IPS DF 6.9 (cell line): ENCODE data around the gene PPP2R2B.

Source experiments
- DNase-seq: peaks from one replicate; pipeline ENCODE4 v3.0.0-alpha.2; 2013; ENCODE audit warnings: low read depth, low spot score
- H3K27ac ChIP-seq: one replicate; pipeline ENCODE4 v1.5.1; 2013; ENCODE audit warnings: low read length, control low read depth
- H3K27me3 ChIP-seq: 2 replicates; pipeline ENCODE4 v1.6.1; 2013; ENCODE audit warnings: mild to moderate bottlenecking, low read length; ENCODE audit not compliant: control insufficient read depth, insufficient read depth
- H3K36me3 ChIP-seq: 2 replicates; pipeline ENCODE4 v1.6.1; 2013; ENCODE audit warnings: low read length; ENCODE audit not compliant: control insufficient read depth, insufficient read depth
- H3K4me1 ChIP-seq: 2 replicates; pipeline ENCODE4 v1.6.1; 2013; ENCODE audit warnings: low read length; ENCODE audit not compliant: control insufficient read depth, insufficient read depth
- H3K4me3 ChIP-seq: 2 replicates; pipeline ENCODE4 v1.5.1; 2013; ENCODE audit warnings: mild to moderate bottlenecking, low read length
- H3K9me3 ChIP-seq: 2 replicates; pipeline ENCODE4 v1.6.1; 2013; ENCODE audit warnings: low read length, inconsistent platforms; ENCODE audit not compliant: control insufficient read depth, insufficient read depth
- WGBS: extraction: QIAGEN DNeasy Blood & Tissue Kit; methylation state at CpG from one replicate; pipeline ENCODE4 v1.1.7; 2013; ENCODE audit warnings: mixed read lengths, missing lambda C conversion rate; ENCODE audit not compliant: insufficient read length, insufficient coverage; 5-methylcytosine and 5-hydroxymethylcytosine counted together

PPP2R2B gene

GRCh38 chr5:146788898-146789297 lies 89.7 kb downstream of the PPP2R2B start:
- no peak overlapping the region for H3K4me3 ChIP-seq
- H3K36me3 ChIP-seq: no peaks in the 10 kb centered on the region
- no CpG with 5 or more reads among the region's 2 CpGs for WGBS
- DNase-seq: no peak
- H3K9me3 ChIP-seq: no peaks in the 10 kb centered on the region
- no peaks in the 10 kb centered on the region for H3K27me3 ChIP-seq
- no peak overlapping the region for H3K27ac ChIP-seq
- peaks cover 2% of the 10 kb centered on the region; the same call in 1 of the 2 replicates for H3K4me1 ChIP-seq

GRCh38 chr5:146785065-146785464 lies 93.5 kb downstream of the PPP2R2B start:
- DNase-seq: no peak

DNA sequence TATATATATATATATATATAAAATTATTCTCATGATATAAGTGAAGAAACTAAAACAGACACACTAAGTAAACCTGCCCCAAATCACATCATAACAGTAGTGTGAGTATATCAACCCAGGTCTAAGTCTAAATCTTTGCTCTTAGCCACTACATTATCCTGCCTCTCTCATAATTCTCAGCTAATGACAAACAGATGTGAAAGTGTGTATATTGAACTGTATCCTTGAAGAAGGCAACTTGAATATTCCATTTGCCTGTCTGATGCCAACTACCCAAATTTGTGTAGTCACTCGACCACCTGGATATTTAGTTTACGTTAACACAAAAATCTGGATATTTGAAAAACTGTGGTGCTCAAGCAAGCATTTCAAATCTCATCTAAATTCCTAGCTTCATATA lies 97.4 kb downstream of the PPP2R2B start:
- H3K4me1 ChIP-seq: no peaks in the 10 kb centered on the region
- no peak overlapping the region for H3K4me3 ChIP-seq
- DNase-seq: no peak
- H3K36me3 ChIP-seq: no peaks in the 10 kb centered on the region
- no peak overlapping the region for H3K27ac ChIP-seq
- no CpG with 5 or more reads among the region's 2 CpGs for WGBS
- H3K9me3 ChIP-seq: no peaks in the 10 kb centered on the region; the same call in 1 of the 2 replicates
- no peaks in the 10 kb centered on the region for H3K27me3 ChIP-seq

More at GRCh38 chr5:146785065-146785464, 93.5 kb downstream of the PPP2R2B start:
- no CpG with 5 or more reads among the region's 3 CpGs for WGBS
- Histone ChIP-seq H3K36me3 (no peaks in the 10 kb centered on the region), H3K4me1 (no peaks in the 10 kb centered on the region), H3K4me3 (no peak overlapping the region), H3K27ac (no peak overlapping the region), H3K27me3 (no peaks in the 10 kb centered on the region), H3K9me3 (no peaks in the 10 kb centered on the region; the same call in 1 of the 2 replicates)

DNA sequence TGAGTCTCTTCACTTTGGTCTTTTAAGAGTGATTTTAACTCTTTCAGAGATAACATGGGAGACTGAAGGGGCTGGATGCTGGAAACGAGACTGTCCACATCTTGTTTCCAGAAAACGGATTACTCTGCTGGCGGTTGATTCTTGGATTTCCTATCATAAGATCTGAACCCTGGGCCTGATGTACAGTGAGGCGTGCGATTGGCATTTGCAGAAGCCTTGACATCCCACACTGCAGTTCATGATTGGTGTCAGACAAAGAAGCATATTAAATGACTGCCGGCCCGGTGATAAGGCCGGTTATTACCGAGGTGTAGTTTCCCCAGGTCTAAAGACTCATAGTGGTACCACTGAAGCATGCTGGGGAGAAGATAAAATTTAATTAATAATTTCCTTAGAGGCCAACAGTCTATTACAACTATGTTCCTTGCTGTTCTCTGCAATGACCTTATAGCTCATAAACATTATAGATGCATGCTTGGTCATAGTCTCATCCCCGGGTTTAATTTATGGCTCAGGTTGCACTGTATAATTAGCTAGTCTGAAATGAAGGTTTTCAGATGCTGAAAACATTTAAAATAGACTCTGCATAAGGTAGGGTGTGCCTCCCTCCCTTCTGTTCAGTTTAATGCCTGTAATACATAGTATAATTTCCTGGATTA lies 99.2 kb downstream of the PPP2R2B start:
- Histone ChIP-seq H3K4me1 (no peaks in the 10 kb centered on the region), H3K9me3 (no peaks in the 10 kb centered on the region; the same call in 1 of the 2 replicates), H3K27ac (no peak overlapping the region), H3K4me3 (no peak overlapping the region), H3K36me3 (no peaks in the 10 kb centered on the region), H3K27me3 (no peaks in the 10 kb centered on the region)
- no CpG with 5 or more reads among the region's 10 CpGs for WGBS
- no peak for DNase-seq

DNA sequence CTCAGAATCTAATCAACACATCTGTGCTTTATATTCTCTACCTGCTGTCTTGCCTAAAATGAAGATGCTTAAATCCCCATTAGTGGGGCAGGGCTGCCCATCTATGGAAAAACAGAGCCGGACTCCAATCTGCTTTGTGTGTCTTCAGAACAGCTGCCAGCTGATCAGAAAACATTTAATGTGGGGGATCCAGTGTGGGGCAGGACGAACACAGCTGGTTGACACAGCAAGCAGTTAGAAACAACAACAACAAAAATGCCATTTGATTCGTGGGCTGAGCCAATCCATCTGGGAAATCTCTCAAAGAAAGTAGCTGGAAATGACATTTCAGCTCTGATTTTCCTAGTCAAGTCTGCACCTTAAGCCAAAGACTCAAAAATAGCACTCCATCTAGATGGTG lies 99.8 kb downstream of the PPP2R2B start:
- H3K9me3 ChIP-seq: no peaks in the 10 kb centered on the region; the same call in 1 of the 2 replicates
- no CpG with 5 or more reads among the region's 3 CpGs for WGBS

DNA sequence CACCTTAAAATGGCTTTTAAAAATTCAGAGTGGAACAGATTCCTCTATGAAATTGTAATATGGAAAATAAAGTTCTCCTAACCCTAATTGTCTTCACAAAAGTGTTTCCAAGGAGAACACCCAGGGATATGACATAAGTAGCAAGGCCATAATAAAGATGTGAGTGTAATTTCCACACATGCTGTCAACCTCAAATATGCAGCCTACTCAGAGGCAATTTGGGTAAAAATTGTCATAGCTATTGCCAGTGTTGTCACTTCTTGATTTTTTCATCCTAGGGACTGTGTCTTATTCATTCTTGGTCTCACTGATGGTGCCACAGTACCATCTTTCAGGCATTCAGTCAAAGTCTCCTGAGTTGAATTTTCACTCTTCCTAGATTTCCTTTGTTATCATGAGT lies 100.3 kb downstream of the PPP2R2B start:
- DNase-seq: no peak
- Histone ChIP-seq H3K27me3 (no peaks in the 10 kb centered on the region), H3K9me3 (no peaks in the 10 kb centered on the region; the same call in 1 of the 2 replicates), H3K36me3 (no peaks in the 10 kb centered on the region), H3K27ac (no peak overlapping the region), H3K4me1 (no peaks in the 10 kb centered on the region), H3K4me3 (no peak overlapping the region)

More for the DNA sequence above, 99.8 kb downstream of the PPP2R2B start:
- Histone ChIP-seq H3K27ac (no peak overlapping the region), H3K36me3 (no peaks in the 10 kb centered on the region), H3K4me1 (no peaks in the 10 kb centered on the region), H3K4me3 (no peak overlapping the region), H3K27me3 (no peaks in the 10 kb centered on the region)
- no peak for DNase-seq

GRCh38 chr5:146772881-146773466 lies 105.6 kb downstream of the PPP2R2B start:
- Histone ChIP-seq H3K4me1 (no peaks in the 10 kb centered on the region; the same call in 1 of the 2 replicates), H3K27ac (no peak overlapping the region), H3K27me3 (no peaks in the 10 kb centered on the region), H3K9me3 (no peaks in the 10 kb centered on the region), H3K4me3 (no peak overlapping the region), H3K36me3 (no peaks in the 10 kb centered on the region)
- no peak for DNase-seq
- WGBS: no CpG with 5 or more reads among the region's 3 CpGs

GRCh38 chr5:146770980-146771379 lies 107.6 kb downstream of the PPP2R2B start:
- WGBS: no CpG with 5 or more reads among the region's 3 CpGs
- Histone ChIP-seq H3K36me3 (no peaks in the 10 kb centered on the region), H3K4me3 (no peak overlapping the region), H3K4me1 (no peaks in the 10 kb centered on the region; the same call in 1 of the 2 replicates), H3K27me3 (no peaks in the 10 kb centered on the region), H3K27ac (no peak overlapping the region), H3K9me3 (no peaks in the 10 kb centered on the region)
- no peak for DNase-seq

DNA sequence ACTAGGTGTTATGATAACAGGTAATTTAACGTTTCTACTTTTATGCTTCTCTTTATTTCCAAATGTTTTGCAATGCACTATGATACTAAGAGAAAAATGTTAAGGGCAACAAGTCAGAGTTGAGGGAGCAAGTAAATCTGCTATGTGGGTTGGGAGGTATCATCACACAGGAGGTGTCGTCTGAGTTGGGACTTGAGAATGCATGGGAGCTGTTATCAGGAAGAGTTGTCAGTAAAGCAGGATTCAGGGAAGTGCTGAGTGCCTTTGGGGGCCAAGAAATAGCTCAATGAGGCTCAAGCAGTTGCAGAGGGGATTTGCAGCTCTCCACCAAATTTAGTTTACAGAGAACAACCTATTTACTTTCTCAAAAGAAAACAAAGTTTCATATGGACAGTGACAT lies 108.0 kb downstream of the PPP2R2B start:
- no peak overlapping the region for H3K27ac ChIP-seq
- H3K4me1 ChIP-seq: no peaks in the 10 kb centered on the region; the same call in 1 of the 2 replicates
- H3K4me3 ChIP-seq: no peak overlapping the region
- H3K9me3 ChIP-seq: no peaks in the 10 kb centered on the region
- H3K27me3 ChIP-seq: no peaks in the 10 kb centered on the region
- 100% methylated on average over 1 of the region's 2 CpGs for WGBS
- no peak for DNase-seq
- no peaks in the 10 kb centered on the region for H3K36me3 ChIP-seq

DNA sequence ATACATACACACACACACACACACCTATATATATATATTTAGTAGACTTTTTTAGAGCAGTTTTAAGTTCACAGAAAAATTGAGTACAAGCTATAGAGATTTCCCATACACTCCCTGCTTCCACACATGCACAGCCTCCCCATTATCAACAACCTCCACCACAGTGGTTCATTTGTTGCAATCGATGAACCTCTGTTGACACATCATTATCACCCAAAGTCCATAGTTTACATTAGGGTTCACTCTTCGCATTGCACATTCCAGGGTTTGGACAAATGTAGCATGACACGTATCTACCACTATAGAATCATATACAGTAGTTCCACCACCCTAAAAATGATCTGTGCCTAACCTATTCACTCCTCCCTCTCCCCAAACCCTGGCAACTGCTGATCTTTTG lies 111.0 kb downstream of the PPP2R2B start:
- H3K4me1 ChIP-seq: no peaks in the 10 kb centered on the region; the same call in 1 of the 2 replicates
- no peak for DNase-seq
- no peak overlapping the region for H3K4me3 ChIP-seq
- H3K27ac ChIP-seq: no peak overlapping the region
- no peaks in the 10 kb centered on the region for H3K9me3 ChIP-seq
- H3K36me3 ChIP-seq: no peaks in the 10 kb centered on the region
- no peaks in the 10 kb centered on the region for H3K27me3 ChIP-seq
- WGBS: no CpG with 5 or more reads among the region's 3 CpGs

DNA sequence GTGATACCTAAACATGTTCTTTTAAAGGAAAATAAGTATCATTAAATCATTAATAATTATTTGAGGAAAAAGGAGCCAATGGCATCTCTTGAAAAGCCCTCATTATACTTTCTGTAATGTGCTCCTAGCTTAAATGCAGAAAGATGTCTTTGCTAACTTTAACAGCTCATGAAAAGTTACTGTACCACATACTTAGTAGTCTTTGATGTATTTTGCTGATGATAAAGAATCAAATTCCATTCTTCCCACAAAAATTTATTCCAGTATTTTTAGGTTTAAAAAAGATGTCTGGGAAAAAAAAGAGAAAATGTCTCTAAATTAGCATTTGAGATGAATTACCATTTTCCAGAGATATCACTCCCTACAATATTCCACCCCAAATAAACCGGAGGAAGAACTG lies 112.5 kb downstream of the PPP2R2B start:
- Histone ChIP-seq H3K4me1 (no peaks in the 10 kb centered on the region; the same call in 1 of the 2 replicates), H3K27ac (no peak overlapping the region), H3K9me3 (no peaks in the 10 kb centered on the region), H3K4me3 (no peak overlapping the region), H3K27me3 (no peaks in the 10 kb centered on the region), H3K36me3 (no peaks in the 10 kb centered on the region)
- no CpG with 5 or more reads among the region's 1 CpG for WGBS
- no peak for DNase-seq
